ENCODE results near the gene OR5I1. TPM values are rescaled to one million over a fixed set of nuclear protein-coding genes. Genes with fewer than 3 reads are reported as not detected.

The OR5I1 gene
- total RNA-seq: not detected
- not detected for total RNA-seq (2013)

DNA sequence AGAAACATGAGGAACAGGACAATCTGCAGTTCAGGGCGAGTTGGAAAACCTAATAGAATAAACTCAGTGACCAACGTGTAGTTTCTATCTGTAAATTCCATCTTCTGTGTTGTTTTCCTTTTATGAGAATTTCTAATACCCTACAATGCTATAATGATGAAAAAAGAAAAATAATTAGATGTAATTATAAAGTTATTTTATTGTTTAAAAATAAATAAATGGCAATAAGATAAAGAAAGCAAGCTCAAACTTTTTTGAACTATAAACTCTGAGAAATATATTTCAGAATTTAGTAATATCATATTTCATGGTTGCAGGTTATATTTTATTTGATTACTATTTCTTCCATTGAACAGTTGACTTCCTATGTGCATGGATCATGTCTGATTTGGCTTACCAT, at the start of gene OR5I1:
Gene OR5I1 (minus strand): TSS at position 101 of the 400 bp plus-strand sequence. CDS start 0 bp downstream, at position 101.
- Histone ChIP-seq H3K4me1 (ENCODE audit: control insufficient read depth, insufficient read depth, low read length) (no peaks in the 10 kb centered on the region), H3K27me3 (ENCODE audit: control insufficient read depth, insufficient read depth, low read length) (no peaks in the 10 kb centered on the region), H3K4me3 (ENCODE audit: low read length) (no peak within 1 kb of the TSS), H3K36me3 (ENCODE audit: control insufficient read depth, insufficient read depth, low read length) (no peaks in the 10 kb centered on the region), H3K9me3 (ENCODE audit: control insufficient read depth, insufficient read depth, low read length) (no peaks in the 10 kb centered on the region), H3K27ac (ENCODE audit: low read length) (no peak within 1 kb of the TSS)
- Mint-ChIP-seq H3K4me3 (no peak within 1 kb of the TSS), H3K27me3 (ENCODE audit: low read depth in 2 of 2) (no peaks in the 10 kb centered on the region), H3K4me1 (no peaks in the 10 kb centered on the region), H3K36me3 (peaks cover 7% of the 10 kb centered on the region), H3K9me3 (peaks cover 6 to 9% of the 10 kb centered on the region in 2 donors), H3K27ac (no peak within 1 kb of the TSS)
- intact Hi-C loops (cut with micrococcal nuclease): no loop called here
- WGBS (ENCODE audit: insufficient coverage): 67% methylated on average over 1 of the region's 2 CpGs
- TF ChIP-seq, protein P1, sequence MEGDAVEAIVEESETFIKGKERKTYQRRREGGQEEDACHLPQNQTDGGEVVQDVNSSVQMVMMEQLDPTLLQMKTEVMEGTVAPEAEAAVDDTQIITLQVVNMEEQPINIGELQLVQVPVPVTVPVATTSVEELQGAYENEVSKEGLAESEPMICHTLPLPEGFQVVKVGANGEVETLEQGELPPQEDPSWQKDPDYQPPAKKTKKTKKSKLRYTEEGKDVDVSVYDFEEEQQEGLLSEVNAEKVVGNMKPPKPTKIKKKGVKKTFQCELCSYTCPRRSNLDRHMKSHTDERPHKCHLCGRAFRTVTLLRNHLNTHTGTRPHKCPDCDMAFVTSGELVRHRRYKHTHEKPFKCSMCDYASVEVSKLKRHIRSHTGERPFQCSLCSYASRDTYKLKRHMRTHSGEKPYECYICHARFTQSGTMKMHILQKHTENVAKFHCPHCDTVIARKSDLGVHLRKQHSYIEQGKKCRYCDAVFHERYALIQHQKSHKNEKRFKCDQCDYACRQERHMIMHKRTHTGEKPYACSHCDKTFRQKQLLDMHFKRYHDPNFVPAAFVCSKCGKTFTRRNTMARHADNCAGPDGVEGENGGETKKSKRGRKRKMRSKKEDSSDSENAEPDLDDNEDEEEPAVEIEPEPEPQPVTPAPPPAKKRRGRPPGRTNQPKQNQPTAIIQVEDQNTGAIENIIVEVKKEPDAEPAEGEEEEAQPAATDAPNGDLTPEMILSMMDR (IDR thresholded peaks at IDR 0.05): no peak
- DNase-seq (no peak), ATAC-seq (no peak)

DNA sequence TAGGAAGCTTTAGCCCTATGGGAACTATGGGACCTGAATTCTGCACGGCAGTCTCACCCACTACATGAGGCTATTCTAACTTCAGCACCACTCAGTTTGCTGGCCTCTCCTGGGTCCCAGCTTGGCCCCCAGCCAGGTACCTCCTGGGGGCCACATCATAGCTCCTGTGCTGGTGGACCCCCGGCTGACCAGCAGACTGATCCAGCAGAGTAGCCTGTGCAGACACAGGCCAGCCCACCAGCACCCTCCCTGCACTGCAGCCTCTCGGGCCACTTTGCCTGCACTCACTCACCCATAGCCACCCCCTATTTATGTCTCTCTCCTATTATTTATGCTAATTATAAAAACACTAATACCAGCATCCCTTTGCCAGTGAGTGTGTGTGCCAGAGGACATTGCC, 34.7 kb upstream of the OR5I1 start:
- no peak for ATAC-seq
- H3K27me3 ChIP-seq (ENCODE audit: control insufficient read depth, insufficient read depth, low read length): no peaks in the 10 kb centered on the region
- H3K27ac ChIP-seq (ENCODE audit: low read length): no peak overlapping the region
- Mint-ChIP-seq H3K27me3 (ENCODE audit: low read depth in 2 of 2) (no peaks in the 10 kb centered on the region), H3K4me3 (no peak overlapping the region), H3K36me3 (peaks cover 22% of the 10 kb centered on the region), H3K4me1 (no peaks in the 10 kb centered on the region), H3K27ac (no peak overlapping the region), H3K9me3 (peaks cover 18 to 27% of the 10 kb centered on the region in 2 donors)
- no peak for DNase-seq
- TF ChIP-seq, protein P1 (IDR thresholded peaks at IDR 0.05): no peak
- no peaks in the 10 kb centered on the region for H3K4me1 ChIP-seq (ENCODE audit: control insufficient read depth, insufficient read depth, low read length)
- peaks cover 7% of the 10 kb centered on the region for H3K9me3 ChIP-seq (ENCODE audit: control insufficient read depth, insufficient read depth, low read length)
- intact Hi-C loops (cut with micrococcal nuclease): no loop called here
- no peaks in the 10 kb centered on the region for H3K36me3 ChIP-seq (ENCODE audit: control insufficient read depth, insufficient read depth, low read length)
- H3K4me3 ChIP-seq (ENCODE audit: low read length): no peak overlapping the region
- 87% methylated on average over 3 of the region's 3 CpGs for WGBS (ENCODE audit: insufficient coverage)

DNA sequence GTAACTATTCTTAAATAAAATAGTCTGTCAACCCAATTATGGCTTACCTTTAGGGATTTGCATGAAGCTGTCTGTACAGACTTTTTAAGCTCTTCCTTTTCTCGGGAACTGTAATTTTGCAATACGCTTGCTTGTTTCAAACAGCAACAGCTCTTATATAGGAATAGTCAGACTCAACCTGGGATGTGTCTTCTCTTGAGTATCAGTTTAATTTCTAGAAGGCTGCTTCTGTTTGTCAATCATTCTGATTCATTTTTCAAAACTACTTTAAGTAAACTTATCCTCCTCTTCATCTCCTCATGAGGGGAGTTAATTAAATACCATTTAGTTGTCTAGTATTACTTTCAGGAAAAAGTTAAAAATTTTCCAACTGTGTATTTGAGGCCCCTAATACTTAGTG, 33.6 kb upstream of the OR5I1 start, which contains the start of gene OR10AG1:
Gene OR10AG1 (minus strand): TSS at position 101 of the 400 bp plus-strand sequence. CDS start 38 bp downstream, at position 63.
- Histone ChIP-seq H3K4me1 (ENCODE audit: control insufficient read depth, insufficient read depth, low read length) (no peaks in the 10 kb centered on the region), H3K27me3 (ENCODE audit: control insufficient read depth, insufficient read depth, low read length) (no peaks in the 10 kb centered on the region), H3K9me3 (ENCODE audit: control insufficient read depth, insufficient read depth, low read length) (peaks cover 7% of the 10 kb centered on the region), H3K27ac (ENCODE audit: low read length) (no peak within 1 kb of the TSS), H3K4me3 (ENCODE audit: low read length) (no peak within 1 kb of the TSS), H3K36me3 (ENCODE audit: control insufficient read depth, insufficient read depth, low read length) (no peaks in the 10 kb centered on the region)
- no peaks in the 10 kb centered on the region for H3K27me3 Mint-ChIP-seq (ENCODE audit: low read depth in 2 of 2)
- WGBS (ENCODE audit: insufficient coverage): 85% methylated on average over 2 of the region's 2 CpGs
- TF ChIP-seq, protein P1 (IDR thresholded peaks at IDR 0.05): no peak
- no peak within 1 kb of the TSS for H3K27ac Mint-ChIP-seq
- H3K9me3 Mint-ChIP-seq: peaks cover 18 to 29% of the 10 kb centered on the region in 2 donors
- intact Hi-C loops (cut with micrococcal nuclease): no loop called here
- ATAC-seq (no peak), DNase-seq (no peak)
- no peaks in the 10 kb centered on the region for H3K4me1 Mint-ChIP-seq
- H3K36me3 Mint-ChIP-seq: peaks cover 22% of the 10 kb centered on the region
- no peak within 1 kb of the TSS for H3K4me3 Mint-ChIP-seq

DNA sequence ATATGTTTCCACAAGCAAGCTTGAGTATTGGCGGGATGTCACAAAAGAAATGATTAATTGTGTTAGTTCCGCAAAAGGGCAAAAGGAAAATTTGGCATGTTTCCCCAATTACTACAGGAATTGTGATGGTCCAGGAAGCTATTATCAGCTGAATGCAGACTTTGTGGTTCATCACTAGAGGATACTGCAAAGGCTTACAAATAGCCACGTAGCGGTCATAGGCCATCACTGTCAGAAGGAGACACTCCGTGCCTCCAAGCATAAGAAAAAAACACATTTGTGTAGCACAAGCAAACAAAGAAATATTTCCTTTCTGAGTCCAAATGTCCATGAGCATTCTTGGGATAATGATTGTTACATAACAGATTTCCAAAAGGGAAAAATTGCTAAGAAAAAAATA, 31.7 kb upstream of the OR5I1 start:
- TF ChIP-seq, protein P1 (IDR thresholded peaks at IDR 0.05): no peak
- H3K4me1 Mint-ChIP-seq: no peaks in the 10 kb centered on the region

More for the DNA sequence above, 31.7 kb upstream of the OR5I1 start:
- H3K27me3 ChIP-seq (ENCODE audit: control insufficient read depth, insufficient read depth, low read length): no peaks in the 10 kb centered on the region
- intact Hi-C loops (cut with micrococcal nuclease): no loop called here
- Mint-ChIP-seq H3K27me3 (ENCODE audit: low read depth in 2 of 2) (no peaks in the 10 kb centered on the region), H3K27ac (no peak overlapping the region), H3K36me3 (peaks cover 16% of the 10 kb centered on the region), H3K4me3 (no peak overlapping the region), H3K9me3 (peaks cover 18 to 25% of the 10 kb centered on the region in 2 donors)
- no peak overlapping the region for H3K4me3 ChIP-seq (ENCODE audit: low read length)
- no peaks in the 10 kb centered on the region for H3K36me3 ChIP-seq (ENCODE audit: control insufficient read depth, insufficient read depth, low read length)
- no peak for DNase-seq
- no peak for ATAC-seq
- H3K9me3 ChIP-seq (ENCODE audit: control insufficient read depth, insufficient read depth, low read length): peaks cover 7% of the 10 kb centered on the region
- H3K4me1 ChIP-seq (ENCODE audit: control insufficient read depth, insufficient read depth, low read length): no peaks in the 10 kb centered on the region
- WGBS (ENCODE audit: insufficient coverage): 80% methylated on average over 5 of the region's 5 CpGs
- H3K27ac ChIP-seq (ENCODE audit: low read length): no peak overlapping the region

Data from natural killer cell (primary cell).